Suprapubic skin (tissue), 3 donors: Measurements from ENCODE around the gene TPD52L1.

Source experiments
- CTCF ChIP-seq, 2 donors: fragments of 200-600 bp in 1 of 2; fragments of 450-650 bp in 1 of 2; sonication (generic) in 1 of 2; IDR thresholded peaks; one replicate each; pipeline ENCODE4 v1.5.1; 2016 to 2019; ENCODE audit warnings: antibody characterized with exemption in 2 of 2, mild to moderate bottlenecking in 1 of 2, moderate library complexity in 1 of 2
- EP300 ChIP-seq: sonication (generic); formaldehyde crosslinking; IDR thresholded peaks from one replicate; pipeline ENCODE4 v1.6.1; 2017; ENCODE audit warnings: antibody characterized with exemption
- POLR2A ChIP-seq, 2 donors: fragments of 450-650 bp; IDR thresholded peaks; one replicate each; pipeline ENCODE4 v1.6.1; 2017; ENCODE audit warnings: antibody characterized with exemption in 2 of 2, mild to moderate bottlenecking in 2 of 2, moderate library complexity in 2 of 2

- TF ChIP-seq POLR2A (IDR thresholded peaks at IDR 0.05): no peak
- no peak for TF ChIP-seq EP300
- TF ChIP-seq CTCF (IDR thresholded peaks at IDR 0.05): no peak
These were observed 24.2 kb upstream of the TPD52L1 start for GRCh38 chr6:125129354-125129753.
